Dendritic cell treated with granulocyte-macrophage colony-stimulating factor and Interleukin-4, amounts not matched to agents 40 ng/mL and 50 ng/mL, for 4 days (primary cell): ENCODE results near the gene EEF2KMT.
"Not testable (repeated sequence)": the region's sequence is repeated elsewhere in the genome, so short reads cannot be mapped to it uniquely, and the experiment has no call there.

Experiments
- H3K27ac Mint-ChIP-seq: one replicate; pipeline ENCODE4 v1.8.0; 2022; ENCODE audit warnings: mild to moderate bottlenecking, mixed read lengths
- H3K27me3 Mint-ChIP-seq: one replicate; pipeline ENCODE4 v1.8.0; 2022; ENCODE audit warnings: mild to moderate bottlenecking, mixed read lengths
- H3K36me3 Mint-ChIP-seq: one replicate; pipeline ENCODE4 v1.8.0; 2022; ENCODE audit warnings: low read depth, mixed read lengths
- H3K4me1 Mint-ChIP-seq: one replicate; pipeline ENCODE4 v1.8.0; 2022; ENCODE audit warnings: low read depth, mixed read lengths
- H3K4me3 Mint-ChIP-seq: one replicate; pipeline ENCODE4 v1.8.0; 2022; ENCODE audit warnings: mild to moderate bottlenecking, moderate library complexity, mixed read lengths
- H3K9me3 Mint-ChIP-seq: one replicate; pipeline ENCODE4 v1.8.0; 2022; ENCODE audit warnings: mixed read lengths
- intact Hi-C: fragments of 100-400 bp; cut with micrococcal nuclease; formaldehyde crosslinking; loops from one replicate; pipeline ENCODE4 v1.15.0; 2022

EEF2KMT gene, protein sequence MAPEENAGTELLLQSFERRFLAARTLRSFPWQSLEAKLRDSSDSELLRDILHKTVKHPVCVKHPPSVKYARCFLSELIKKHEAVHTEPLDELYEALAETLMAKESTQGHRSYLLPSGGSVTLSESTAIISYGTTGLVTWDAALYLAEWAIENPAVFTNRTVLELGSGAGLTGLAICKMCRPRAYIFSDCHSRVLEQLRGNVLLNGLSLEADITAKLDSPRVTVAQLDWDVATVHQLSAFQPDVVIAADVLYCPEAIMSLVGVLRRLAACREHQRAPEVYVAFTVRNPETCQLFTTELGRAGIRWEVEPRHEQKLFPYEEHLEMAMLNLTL

DNA sequence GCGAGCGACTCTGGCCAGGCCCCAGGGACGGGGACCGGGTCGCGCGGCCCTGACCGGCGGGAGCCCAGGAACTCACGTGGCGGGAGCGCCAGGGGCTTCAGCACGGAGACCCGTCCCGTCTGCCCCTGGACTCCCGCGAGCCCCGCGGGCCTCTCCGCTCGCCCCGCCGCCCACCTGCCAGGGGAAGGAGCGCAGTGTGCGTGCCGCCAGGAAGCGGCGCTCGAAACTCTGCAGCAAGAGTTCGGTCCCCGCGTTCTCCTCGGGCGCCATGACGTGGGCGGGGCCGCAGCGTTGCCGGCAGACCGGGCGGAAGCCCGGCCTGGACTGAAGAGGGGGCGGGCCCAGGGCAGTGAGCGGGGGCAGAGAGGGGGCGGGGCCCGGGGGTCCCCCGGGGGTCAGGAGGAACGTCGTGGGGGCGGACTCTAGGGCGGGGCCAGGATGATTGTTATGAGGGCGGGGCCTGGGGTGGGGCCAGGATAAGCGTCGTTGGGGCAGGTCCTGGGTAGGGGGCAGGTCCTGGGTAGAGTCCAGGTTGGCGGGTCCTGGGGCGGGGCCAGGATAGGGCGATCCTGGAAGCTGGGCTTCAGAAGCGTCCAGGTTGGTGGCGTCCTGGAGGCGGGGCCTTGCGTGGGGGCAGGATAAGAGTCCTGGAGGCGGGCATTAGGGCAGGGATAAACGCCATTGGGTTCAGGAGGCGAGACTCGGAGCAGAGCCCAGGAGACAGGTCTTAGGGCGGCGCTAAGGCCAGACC is at the start of gene EEF2KMT:
Gene EEF2KMT, minus strand, starts transcription at position 326 of the 751 bp plus-strand sequence. Its CDS starts 56 bp downstream, at position 270.
- H3K9me3 Mint-ChIP-seq = not testable (repeated sequence)
- H3K4me1 Mint-ChIP-seq = peaks cover 14% of the 10 kb centered on the region
- intact Hi-C loops = loop anchor here (5.0 kb wide), 1 partner anchor 140 kb away; the partner anchor contains the start of gene SEC14L5
- peaks cover 23% of the 10 kb centered on the region for H3K36me3 Mint-ChIP-seq
- H3K27me3 Mint-ChIP-seq = peaks cover 33% of the 10 kb centered on the region
- peak within 1 kb of the TSS; percentile 86 for H3K4me3 Mint-ChIP-seq
- H3K27ac Mint-ChIP-seq = peak within 1 kb of the TSS; percentile 88

DNA sequence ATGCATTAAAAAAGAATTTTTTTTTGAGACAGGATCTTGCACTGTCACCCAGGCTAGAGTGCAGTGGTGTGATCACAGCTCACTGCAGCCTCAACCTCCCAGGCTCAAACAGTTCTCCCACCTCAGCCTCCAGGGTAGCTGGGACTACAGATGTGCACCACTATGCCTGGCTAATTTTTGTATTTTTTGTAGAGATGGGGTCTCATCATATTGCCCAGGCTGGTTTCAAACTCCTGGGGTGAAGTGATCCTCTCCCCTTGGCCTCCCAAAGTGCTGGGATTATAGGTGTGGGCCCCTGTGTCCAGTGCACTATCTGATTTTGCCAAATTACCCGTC is 47.0 kb upstream of the EEF2KMT start:
- H3K9me3 Mint-ChIP-seq, H3K4me3 Mint-ChIP-seq, H3K27ac Mint-ChIP-seq, H3K4me1 Mint-ChIP-seq, H3K27me3 Mint-ChIP-seq, H3K36me3 Mint-ChIP-seq, intact Hi-C loops: not testable (repeated sequence)

DNA sequence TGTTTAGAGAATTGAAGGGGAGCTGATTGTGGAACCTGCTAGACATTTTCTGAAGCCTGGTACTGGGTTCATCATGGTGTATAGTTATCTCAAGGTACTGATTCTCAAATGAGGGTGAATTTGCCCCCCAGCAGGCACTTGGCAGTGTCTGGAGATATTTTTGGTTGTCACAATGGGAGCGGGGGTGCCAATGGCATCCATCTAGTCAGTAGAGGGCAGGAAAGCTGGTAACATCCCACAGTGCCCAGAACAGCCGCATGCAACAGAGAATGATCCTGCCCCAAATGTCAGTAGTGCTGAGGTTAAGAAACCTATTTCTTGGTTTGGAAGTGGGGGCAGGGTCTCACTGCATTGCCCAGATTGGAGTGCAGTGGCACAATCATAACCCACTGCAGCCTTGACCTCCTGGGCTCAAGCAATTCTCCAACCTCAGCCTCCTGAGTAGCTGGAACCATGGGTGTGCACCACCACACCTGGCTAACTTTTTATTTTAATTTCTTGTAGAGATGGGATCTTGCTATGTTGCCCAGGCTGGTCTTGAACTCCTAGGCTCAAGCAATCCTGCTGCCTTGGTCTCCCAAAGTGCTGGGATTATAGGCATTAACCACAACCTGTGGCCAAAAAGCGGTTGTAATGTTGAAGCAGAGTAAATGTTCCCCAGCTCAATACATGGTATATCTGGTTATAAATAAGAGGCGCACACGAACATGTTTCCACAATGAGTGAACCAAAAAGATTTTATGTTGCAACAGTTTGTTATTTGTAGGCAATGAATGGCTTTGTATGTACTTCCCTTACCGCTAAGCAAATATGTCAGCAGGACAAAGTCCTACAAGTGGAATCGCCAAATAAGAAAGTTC is 46.4 kb upstream of the EEF2KMT start:
- intact Hi-C loops = no loop called here

DNA sequence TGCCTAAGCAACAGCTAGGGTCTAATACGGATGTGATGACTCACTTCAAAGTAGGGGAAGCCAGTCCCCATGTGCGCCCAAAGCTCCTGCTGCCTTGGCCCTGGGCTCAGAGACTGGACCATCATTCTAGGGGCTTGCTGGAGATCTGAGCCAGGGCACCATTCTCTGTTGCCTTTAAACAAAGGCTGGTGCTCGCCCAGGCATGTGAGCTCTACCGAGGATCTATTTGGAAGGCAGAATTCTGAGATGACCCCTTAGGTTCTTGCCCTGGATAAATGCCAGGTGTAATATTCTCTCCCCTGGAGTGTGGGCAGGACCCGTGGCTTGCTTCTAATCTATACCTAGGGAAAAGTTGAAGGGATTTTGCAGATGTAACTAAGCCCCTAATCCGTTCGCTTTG is 42.6 kb upstream of the EEF2KMT start:
- H3K4me1 Mint-ChIP-seq, H3K27ac Mint-ChIP-seq, intact Hi-C loops, H3K9me3 Mint-ChIP-seq, H3K4me3 Mint-ChIP-seq, H3K36me3 Mint-ChIP-seq: not testable (repeated sequence)
- H3K27me3 Mint-ChIP-seq = peaks cover 19% of the 10 kb centered on the region

More for the DNA sequence above, 46.4 kb upstream of the EEF2KMT start:
- Mint-ChIP-seq H3K9me3 (no peaks in the 10 kb centered on the region), H3K36me3 (no peaks in the 10 kb centered on the region), H3K27ac (no peak overlapping the region), H3K4me3 (no peak overlapping the region), H3K27me3 (peaks cover 1% of the 10 kb centered on the region), H3K4me1 (no peaks in the 10 kb centered on the region)

DNA sequence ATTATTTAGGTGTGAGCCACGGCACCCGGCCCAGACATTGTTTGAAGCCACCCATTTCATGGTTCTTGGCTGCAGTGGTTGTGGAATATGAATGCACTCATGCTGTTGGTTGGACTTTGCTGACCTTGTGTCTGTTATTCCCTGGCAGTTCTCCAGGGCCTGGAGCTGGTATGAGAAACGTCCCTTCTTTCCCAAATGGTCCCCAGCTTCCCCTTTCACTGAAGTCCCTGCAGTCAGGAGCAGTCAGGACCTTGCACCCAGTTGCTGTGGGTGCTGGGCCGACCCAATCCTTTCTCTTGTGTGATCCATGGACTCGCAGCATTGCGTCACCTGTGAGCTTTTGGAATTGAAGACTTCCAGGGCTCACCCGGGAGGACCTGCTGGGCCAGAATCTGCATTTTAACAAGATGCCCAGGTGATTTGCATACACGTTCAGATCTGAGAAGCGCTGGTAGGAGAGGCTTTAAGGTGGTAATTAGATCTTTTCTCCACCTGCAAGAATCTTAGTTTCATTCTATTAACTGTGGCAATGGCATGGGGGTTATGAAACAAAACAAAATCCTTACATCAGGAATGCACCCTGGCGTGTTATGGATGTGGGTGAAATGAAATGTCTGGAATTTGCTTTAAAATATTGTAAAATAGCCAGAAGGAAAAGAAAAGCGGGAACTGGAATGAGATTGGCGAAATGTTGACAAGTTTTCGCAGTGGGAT is 37.3 kb upstream of the EEF2KMT start:
- H3K4me3 Mint-ChIP-seq, H3K36me3 Mint-ChIP-seq, intact Hi-C loops, H3K4me1 Mint-ChIP-seq, H3K27ac Mint-ChIP-seq, H3K9me3 Mint-ChIP-seq: not testable (repeated sequence)
- H3K27me3 Mint-ChIP-seq = peaks cover 46% of the 10 kb centered on the region

DNA sequence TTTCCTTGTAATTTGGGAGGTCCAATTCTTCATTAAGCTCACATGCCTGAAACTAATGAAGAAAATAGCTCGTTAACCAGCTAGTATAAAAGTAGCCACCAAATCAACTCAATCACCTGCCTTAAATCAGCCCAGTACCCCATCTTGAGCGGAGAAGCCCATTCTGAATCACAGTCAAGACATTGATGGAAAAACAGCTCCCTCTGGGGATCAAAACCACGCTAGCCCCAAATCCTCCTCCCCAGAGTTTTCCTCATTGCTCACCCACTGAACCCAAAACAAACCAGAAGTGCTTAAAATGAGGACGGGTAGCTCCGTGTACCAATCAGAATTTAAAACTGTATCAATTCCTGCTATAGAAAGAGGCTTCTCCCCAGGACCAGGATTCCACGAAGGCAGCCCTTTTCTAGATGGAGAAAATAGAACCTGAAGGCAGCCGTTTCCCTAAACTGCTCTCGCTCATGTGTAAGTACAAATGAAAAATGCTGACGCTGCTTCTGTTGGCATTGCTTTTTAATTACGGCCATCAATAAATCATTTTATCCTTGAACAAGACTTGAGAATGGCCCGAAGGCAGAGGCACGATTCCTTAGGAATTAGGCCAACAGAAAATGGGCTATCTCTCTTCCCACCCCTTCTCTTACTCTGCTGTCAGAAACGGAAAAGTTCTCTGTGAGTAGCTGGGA is 35.5 kb upstream of the EEF2KMT start:
- H3K27ac Mint-ChIP-seq, intact Hi-C loops, H3K4me3 Mint-ChIP-seq, H3K36me3 Mint-ChIP-seq, H3K4me1 Mint-ChIP-seq, H3K9me3 Mint-ChIP-seq: not testable (repeated sequence)
- H3K27me3 Mint-ChIP-seq = peaks cover 50% of the 10 kb centered on the region

DNA sequence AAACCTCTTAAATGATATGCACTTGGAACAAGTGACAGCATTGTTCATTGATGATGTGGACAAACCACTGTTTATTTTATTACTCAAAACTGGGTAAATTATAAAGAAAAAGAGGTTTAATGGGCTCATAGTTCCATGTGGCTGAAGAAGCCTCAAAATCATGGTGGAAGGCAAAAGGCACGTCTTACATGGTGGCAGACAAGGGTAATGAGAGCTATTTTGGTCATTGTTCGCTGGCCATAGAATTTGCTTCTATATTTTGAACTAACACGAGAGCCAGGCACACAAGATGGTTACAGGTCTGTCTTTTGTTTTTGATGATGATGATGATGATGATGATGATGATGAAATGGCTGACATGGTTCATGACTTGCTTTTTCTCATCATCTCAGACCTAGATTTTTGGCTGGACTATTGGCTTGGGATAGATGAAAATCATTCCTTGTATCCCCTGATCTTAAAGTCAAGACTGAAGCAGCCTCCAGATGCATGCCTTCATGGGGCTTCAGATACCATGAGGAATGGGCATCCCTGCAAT is 33.9 kb upstream of the EEF2KMT start:
- H3K9me3 Mint-ChIP-seq, H3K4me1 Mint-ChIP-seq, H3K27ac Mint-ChIP-seq, intact Hi-C loops, H3K4me3 Mint-ChIP-seq, H3K36me3 Mint-ChIP-seq: not testable (repeated sequence)
- peaks cover 50% of the 10 kb centered on the region for H3K27me3 Mint-ChIP-seq

DNA sequence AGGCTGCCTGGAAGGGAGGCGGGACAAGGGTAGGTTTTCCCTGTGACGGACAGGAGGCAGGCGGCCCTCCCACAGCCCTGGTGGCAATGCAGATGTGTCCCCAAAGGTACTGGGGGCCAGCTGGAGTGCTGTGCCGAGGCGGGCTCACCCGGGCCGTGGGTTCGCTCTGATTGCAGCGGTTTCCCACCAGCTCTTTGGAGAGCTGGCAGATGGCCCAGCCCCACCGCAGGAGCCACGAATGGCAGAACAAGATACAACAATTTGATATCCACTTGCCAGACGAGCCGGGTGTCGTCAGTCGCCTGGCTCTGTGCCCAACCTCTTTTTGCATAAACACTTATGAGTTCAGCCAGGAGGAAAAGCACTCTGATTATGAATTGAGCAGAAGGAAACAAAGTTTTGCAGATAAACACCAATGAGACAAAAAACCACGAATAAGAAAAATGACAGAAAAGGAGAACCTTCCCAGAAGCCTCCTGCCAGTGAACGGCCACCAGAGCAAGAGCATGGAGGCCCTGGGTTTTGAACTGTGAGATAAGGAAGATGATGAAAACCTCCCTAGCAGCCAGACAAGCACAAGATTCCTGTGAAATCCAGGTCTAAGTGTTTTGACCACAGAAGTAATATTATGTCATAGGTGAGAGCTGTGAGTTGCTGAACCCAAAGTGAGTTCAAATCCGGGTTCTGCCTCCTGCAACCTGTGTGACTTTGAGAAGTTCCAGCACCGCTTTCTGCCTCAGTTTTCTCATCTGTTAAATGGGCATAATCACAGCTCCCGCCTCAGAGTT is 19.9 kb upstream of the EEF2KMT start:
- H3K36me3 Mint-ChIP-seq, intact Hi-C loops, H3K27ac Mint-ChIP-seq, H3K4me3 Mint-ChIP-seq, H3K9me3 Mint-ChIP-seq: not testable (repeated sequence)
- Mint-ChIP-seq H3K27me3 (peaks cover 62% of the 10 kb centered on the region), H3K4me1 (peaks cover 10% of the 10 kb centered on the region)

DNA sequence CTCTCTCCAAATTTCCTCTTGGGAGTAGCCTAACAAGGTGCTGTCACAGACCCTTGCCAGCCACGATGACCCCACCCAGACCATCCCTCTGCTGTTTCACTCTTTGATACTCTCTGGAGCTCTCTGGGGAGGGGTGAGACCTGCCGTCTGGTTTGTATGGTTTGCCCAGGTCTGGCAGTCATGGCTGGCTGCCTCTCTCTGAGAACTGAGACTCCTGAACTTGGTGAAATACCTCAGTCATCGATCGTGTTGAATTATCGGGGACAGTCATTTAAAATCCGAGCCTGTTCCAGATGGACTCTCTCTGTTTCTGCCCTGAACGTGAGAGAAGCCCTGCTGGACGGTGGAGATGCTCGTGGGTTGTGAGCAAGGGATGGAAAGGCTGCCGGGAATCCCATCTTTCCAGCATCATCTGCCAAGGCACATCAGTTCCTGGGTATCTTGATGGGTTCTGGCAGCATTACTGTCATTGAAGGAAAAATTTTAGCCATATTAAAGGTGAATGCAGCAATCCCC is 19.2 kb upstream of the EEF2KMT start:
- H3K4me1 Mint-ChIP-seq, intact Hi-C loops, H3K9me3 Mint-ChIP-seq, H3K36me3 Mint-ChIP-seq, H3K4me3 Mint-ChIP-seq, H3K27ac Mint-ChIP-seq: not testable (repeated sequence)
- peaks cover 66% of the 10 kb centered on the region for H3K27me3 Mint-ChIP-seq

DNA sequence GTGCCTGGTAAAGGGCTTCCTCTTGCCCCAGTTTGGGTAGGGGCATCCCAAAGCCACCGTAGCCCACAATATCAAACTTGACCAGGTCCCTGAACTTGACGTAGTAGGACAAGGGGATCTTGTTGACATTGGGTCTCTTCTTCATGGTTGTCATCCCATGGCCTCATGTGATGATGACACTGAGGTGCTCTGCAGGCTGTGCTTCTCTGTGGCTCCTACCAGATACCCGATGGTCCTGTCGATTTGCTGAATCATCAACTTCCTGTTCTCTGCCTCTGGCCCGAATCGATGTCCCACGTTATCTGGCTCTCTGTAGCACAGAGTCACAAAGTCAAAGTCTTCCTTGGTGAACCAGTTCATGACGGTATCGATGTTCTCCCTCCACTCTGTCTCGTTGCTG is 13.3 kb upstream of the EEF2KMT start:
- H3K27me3 Mint-ChIP-seq = peaks cover 43% of the 10 kb centered on the region
- H3K4me1 Mint-ChIP-seq, intact Hi-C loops, H3K36me3 Mint-ChIP-seq, H3K27ac Mint-ChIP-seq, H3K4me3 Mint-ChIP-seq, H3K9me3 Mint-ChIP-seq: not testable (repeated sequence)

DNA sequence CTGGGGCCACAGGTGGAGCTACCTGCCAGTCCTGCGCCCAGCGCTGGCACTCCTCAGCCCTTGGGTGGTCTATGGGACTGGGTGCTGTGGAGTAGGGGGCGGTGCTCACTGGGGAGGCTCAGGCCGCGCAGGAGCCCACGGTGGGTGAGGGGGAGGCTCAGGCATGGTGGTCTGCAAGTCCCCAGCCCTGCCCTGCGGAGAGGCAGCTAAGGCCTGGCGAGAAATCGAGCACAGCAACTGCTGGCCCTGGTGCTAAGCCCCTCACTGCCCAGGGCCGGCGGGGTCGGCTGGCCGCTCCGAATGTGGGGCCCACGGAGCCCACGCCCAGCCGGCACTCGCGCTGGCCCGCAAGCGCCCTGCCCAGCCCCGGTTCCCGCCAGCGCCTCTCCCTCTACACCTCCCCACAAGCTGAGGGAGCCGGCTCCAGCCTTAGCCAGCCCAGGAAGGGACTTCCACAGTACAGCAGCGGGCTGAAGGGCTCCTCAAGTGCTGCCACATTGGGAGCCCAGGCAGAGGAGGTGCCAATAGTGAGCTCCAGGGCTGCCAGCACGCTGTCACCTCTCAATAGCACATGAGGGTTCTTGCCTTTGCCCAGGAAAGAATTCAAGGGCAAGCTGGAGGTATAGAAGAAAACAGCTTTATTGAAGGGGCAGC is 11.0 kb upstream of the EEF2KMT start:
- intact Hi-C loops = no loop called here
- H3K9me3 Mint-ChIP-seq = no peaks in the 10 kb centered on the region

DNA sequence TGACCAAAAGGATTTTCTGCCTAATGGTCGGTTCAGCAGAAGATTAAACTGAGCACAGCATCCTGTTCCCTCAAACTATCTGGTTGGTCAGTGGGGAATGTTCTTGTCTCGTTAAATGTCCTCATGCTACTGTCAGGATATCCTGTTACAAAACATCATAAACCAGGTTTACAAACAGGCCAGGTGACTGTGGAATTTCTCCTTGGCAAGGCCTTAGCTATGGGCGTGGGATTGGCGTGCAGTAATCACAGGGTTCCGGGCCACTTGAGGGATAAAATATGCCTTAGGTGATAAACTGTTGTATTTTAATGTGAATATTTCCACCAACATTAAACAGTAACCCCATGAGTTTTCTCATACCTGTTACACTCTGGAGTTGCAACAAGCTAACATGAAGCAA is 7.4 kb upstream of the EEF2KMT start:
- peaks cover 46% of the 10 kb centered on the region for H3K27me3 Mint-ChIP-seq
- H3K4me1 Mint-ChIP-seq, H3K36me3 Mint-ChIP-seq, H3K9me3 Mint-ChIP-seq, H3K27ac Mint-ChIP-seq, intact Hi-C loops, H3K4me3 Mint-ChIP-seq: not testable (repeated sequence)

More for the DNA sequence above, 11.0 kb upstream of the EEF2KMT start:
- no peaks in the 10 kb centered on the region for H3K36me3 Mint-ChIP-seq
- no peak overlapping the region for H3K4me3 Mint-ChIP-seq
- peaks cover 34% of the 10 kb centered on the region for H3K27me3 Mint-ChIP-seq
- H3K27ac Mint-ChIP-seq = no peak overlapping the region
- H3K4me1 Mint-ChIP-seq = peaks cover 6% of the 10 kb centered on the region
